A673 (cell line): ENCODE measurements around the gene ANTXRL. TPM values are rescaled to one million over a fixed set of nuclear protein-coding genes. Genes with fewer than 3 reads are reported as not detected.
"Not testable (repeated sequence)": the region's sequence is repeated elsewhere in the genome, so short reads cannot be mapped to it uniquely, and the experiment has no call there.

Experiments
- BruUV-seq: library from RNA; stranded (reverse); fragments of 400-500 nt; replicated peaks from 2 replicates; lab custom pipeline; 2021; lab: Mats Ljungman, UMichigan
- CTCF ChIA-PET: fragments of 300-600 bp; sonication (Branson Sonifier 250); formaldehyde crosslinking; loops from one replicate; lab custom pipeline; 2022; ENCODE audit warnings: antibody characterized with exemption; lab: Charles Lee
- POLR2A ChIA-PET: fragments of 300-600 bp; sonication (Branson Sonifier 250); formaldehyde crosslinking; loops from one replicate; lab custom pipeline; 2022; ENCODE audit warnings: antibody characterized with exemption; ENCODE audit not compliant: low non-redundant PET; lab: Charles Lee
- DNase-seq: peaks from one replicate; pipeline ENCODE4 v3.0.0-alpha.2; 2015; ENCODE audit warnings: low spot score
- H3K27ac ChIP-seq: fragments of 200-600 bp; sonication (generic); 2 replicates; pipeline ENCODE4 v1.5.1; 2016; ENCODE audit warnings: mixed run types, low read depth, mild to moderate bottlenecking, mixed read lengths, antibody characterized with exemption, low read length; ENCODE audit not compliant: poor library complexity, severe bottlenecking
- H3K27me3 ChIP-seq: fragments of 200-600 bp; sonication (generic); replicated peaks from 2 replicates; pipeline ENCODE4 v1.6.1; 2017; ENCODE audit warnings: mixed run types, low read depth, mild to moderate bottlenecking, mixed read lengths, antibody characterized with exemption, low read length; ENCODE audit not compliant: insufficient read depth, poor library complexity
- H3K36me3 ChIP-seq: fragments of 200-600 bp; sonication (generic); 2 replicates; pipeline ENCODE4 v1.6.1; 2016; ENCODE audit warnings: mixed run types, mild to moderate bottlenecking, mixed read lengths, antibody characterized with exemption, low read length; ENCODE audit not compliant: insufficient read depth, poor library complexity, severe bottlenecking
- H3K4me1 ChIP-seq: fragments of 200-600 bp; sonication (generic); 2 replicates; pipeline ENCODE4 v1.6.1; 2017; ENCODE audit warnings: mixed run types, mild to moderate bottlenecking, mixed read lengths, antibody characterized with exemption, low read length; ENCODE audit not compliant: insufficient read depth, poor library complexity, severe bottlenecking
- H3K4me3 ChIP-seq: fragments of 200-600 bp; sonication (generic); 2 replicates; pipeline ENCODE4 v1.5.1; 2016; ENCODE audit warnings: low read depth, mixed run types, mild to moderate bottlenecking, mixed read lengths, low read length; ENCODE audit not compliant: poor library complexity, severe bottlenecking
- H3K9me3 ChIP-seq: fragments of 200-600 bp; sonication (generic); 2 replicates; pipeline ENCODE4 v1.6.1; 2016; ENCODE audit warnings: mixed run types, low read depth, mild to moderate bottlenecking, mixed read lengths, antibody characterized with exemption, low read length; ENCODE audit not compliant: poor library complexity, severe bottlenecking
- CTCF ChIP-seq: fragments of 300-800, 200-600 bp; sonication (generic); conservative IDR thresholded peaks from 2 replicates; pipeline ENCODE4 v1.5.1; 2017; ENCODE audit warnings: low read depth, mild to moderate bottlenecking, antibody characterized with exemption, low read length, moderate library complexity, mixed read lengths
- EZH2 ChIP-seq: fragments of 200-600 bp; sonication (generic); IDR thresholded peaks from 2 replicates; pipeline ENCODE4 v1.6.1; 2017; ENCODE audit warnings: borderline replicate concordance, low read depth, mild to moderate bottlenecking, mixed read lengths, antibody characterized with exemption, low read length; ENCODE audit not compliant: poor library complexity, severe bottlenecking
- intact Hi-C: fragments of 100-400 bp; cut with micrococcal nuclease; formaldehyde crosslinking; loops from one replicate; pipeline ENCODE4 v1.10.0; 2022; ENCODE audit not compliant: unreplicated experiment
- total RNA-seq: library from RNA; stranded (reverse); gene quantifications from 2 replicates; pipeline ENCODE4 v1.2.3, GENCODE V29; 2021

Gene ANTXRL
- total RNA-seq, 1 experiment from 2014 or later = not detected

DNA sequence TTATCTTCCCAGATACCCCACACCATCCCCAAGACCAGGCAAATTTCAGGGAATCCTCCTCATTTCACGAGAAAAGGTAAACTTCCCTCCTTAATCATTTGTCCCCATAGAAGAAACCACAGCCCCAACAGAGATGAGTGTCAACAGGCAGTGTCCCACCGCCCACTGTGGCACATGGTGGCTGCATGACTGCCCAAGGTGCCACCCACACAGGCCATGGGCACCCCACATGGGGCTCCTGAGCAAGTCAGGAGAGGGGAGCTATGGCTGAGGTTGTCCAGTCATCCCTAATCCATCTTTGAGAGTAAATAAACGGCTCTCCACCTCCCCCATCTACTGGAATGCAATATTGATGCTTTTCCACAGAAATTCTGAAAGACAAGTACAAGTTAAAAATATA, 44.1 kb downstream of the ANTXRL start:
- BruUV-seq = no TSS peak

GRCh38 chr10:46365484-46365883, 78.7 kb downstream of the ANTXRL start:
- H3K4me1 ChIP-seq, CTCF ChIA-PET, H3K27me3 ChIP-seq, POLR2A ChIA-PET, H3K27ac ChIP-seq, H3K36me3 ChIP-seq, H3K9me3 ChIP-seq, DNase-seq, H3K4me3 ChIP-seq, intact Hi-C loops, BruUV-seq: not testable (repeated sequence)

More for the DNA sequence above, 44.1 kb downstream of the ANTXRL start:
- TF ChIP-seq CTCF = no peak
- no peak for TF ChIP-seq EZH2
- ChIA-PET CTCF (no interaction called here), POLR2A (no interaction called here)
- H3K27ac ChIP-seq = no peak overlapping the region
- H3K4me1 ChIP-seq = no peaks in the 10 kb centered on the region
- no peak for DNase-seq
- no peaks in the 10 kb centered on the region for H3K27me3 ChIP-seq
- H3K36me3 ChIP-seq = no peaks in the 10 kb centered on the region
- H3K4me3 ChIP-seq = no peak overlapping the region
- H3K9me3 ChIP-seq = no peaks in the 10 kb centered on the region
- intact Hi-C loops = no loop called here

GRCh38 chr10:46367209-46367608, 80.4 kb downstream of the ANTXRL start:
- CTCF ChIA-PET, BruUV-seq, H3K27me3 ChIP-seq, DNase-seq, H3K4me1 ChIP-seq, H3K4me3 ChIP-seq, H3K9me3 ChIP-seq, H3K36me3 ChIP-seq, POLR2A ChIA-PET, H3K27ac ChIP-seq, intact Hi-C loops: not testable (repeated sequence)

GRCh38 chr10:46367666-46368240, 81.0 kb downstream of the ANTXRL start:
- H3K4me1 ChIP-seq, H3K27ac ChIP-seq, POLR2A ChIA-PET, H3K27me3 ChIP-seq, DNase-seq, BruUV-seq, H3K9me3 ChIP-seq, H3K36me3 ChIP-seq, H3K4me3 ChIP-seq, CTCF ChIA-PET, intact Hi-C loops: not testable (repeated sequence)

DNA sequence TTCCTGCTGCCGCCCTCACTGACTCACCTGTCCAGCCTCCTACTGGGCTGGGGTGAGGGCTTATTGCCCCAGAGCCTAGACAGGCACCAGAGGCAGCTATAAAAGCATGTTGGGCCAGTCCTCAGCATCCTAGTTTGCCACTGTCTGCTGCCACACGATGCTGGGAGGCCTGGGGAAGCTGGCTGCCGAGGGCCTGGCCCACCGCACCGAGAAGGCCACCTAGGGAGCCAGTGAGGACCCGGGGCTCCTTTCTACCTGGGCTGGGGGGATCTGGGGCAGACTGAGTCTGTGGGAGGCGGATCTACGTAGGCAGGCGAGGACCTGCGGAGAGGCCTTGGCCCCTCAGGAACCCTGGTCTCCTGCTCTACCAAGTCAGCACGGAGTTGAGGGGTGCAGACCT, 82.2 kb downstream of the ANTXRL start:
- H3K9me3 ChIP-seq, H3K27ac ChIP-seq, POLR2A ChIA-PET, DNase-seq, H3K36me3 ChIP-seq, H3K4me3 ChIP-seq, H3K27me3 ChIP-seq, intact Hi-C loops, CTCF ChIA-PET, H3K4me1 ChIP-seq, BruUV-seq: not testable (repeated sequence)

DNA sequence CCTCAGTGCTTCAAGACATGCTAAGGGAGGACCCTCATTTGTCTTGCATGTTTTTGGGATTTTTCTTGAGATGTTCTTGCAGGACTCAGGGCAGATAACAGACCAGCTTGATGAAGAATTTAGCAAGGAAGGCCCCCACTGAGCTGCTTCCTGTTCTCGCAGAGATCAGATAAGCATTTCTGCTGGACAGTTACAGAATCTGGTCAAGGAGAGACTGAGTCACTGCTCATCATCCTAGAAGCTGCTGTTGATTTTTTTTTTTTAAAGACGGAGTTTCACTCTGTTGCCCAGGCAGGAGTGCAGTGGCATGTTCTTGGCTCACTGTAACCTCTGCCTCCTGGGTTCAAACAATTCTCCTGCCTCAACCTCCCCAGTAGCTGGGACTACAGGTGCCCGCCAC, 87.6 kb downstream of the ANTXRL start:
- H3K4me1 ChIP-seq, H3K4me3 ChIP-seq, H3K27ac ChIP-seq, POLR2A ChIA-PET, H3K27me3 ChIP-seq, BruUV-seq, DNase-seq, H3K36me3 ChIP-seq, intact Hi-C loops, CTCF ChIA-PET, H3K9me3 ChIP-seq: not testable (repeated sequence)

DNA sequence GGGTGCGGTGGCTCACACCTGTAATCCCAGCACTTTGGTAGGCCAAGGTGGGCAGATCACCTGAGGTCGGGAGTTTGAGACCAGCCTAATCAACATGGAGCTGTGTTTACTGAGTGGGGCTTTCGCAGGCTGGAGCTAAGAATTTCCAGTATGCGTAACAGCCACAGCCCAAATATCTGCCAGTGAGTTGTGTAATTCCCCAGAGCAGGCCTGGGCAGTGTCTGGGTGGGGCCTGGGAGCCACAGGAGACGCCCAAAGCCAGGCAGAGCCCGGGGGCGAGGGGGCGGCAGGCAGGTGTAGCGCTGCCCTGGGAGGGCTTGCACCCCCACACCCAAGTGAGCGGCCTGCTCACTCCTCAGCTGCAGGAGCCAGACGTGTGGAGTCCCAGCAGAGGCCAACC, 88.6 kb downstream of the ANTXRL start, which contains the start of gene ANXA8L1:
TSS of gene ANXA8L1 (plus strand) at position 371 of the 400 bp plus-strand sequence. CDS start 76 bp downstream, outside the sequence.
- CTCF ChIA-PET, H3K4me1 ChIP-seq, DNase-seq, BruUV-seq, H3K36me3 ChIP-seq, intact Hi-C loops, H3K27me3 ChIP-seq, H3K4me3 ChIP-seq, POLR2A ChIA-PET, H3K27ac ChIP-seq, H3K9me3 ChIP-seq: not testable (repeated sequence)
